GM19023 (cell line): ENCODE measurements around the gene INPP5D.
"Not testable (repeated sequence)": the region's sequence is repeated elsewhere in the genome, so short reads cannot be mapped to it uniquely, and the experiment has no call there.

Experiments
- ATAC-seq: cut with Tn5 transposase; IDR thresholded peaks from one replicate; pipeline ENCODE4 v1.9.1; 2021; ENCODE audit warnings: mild to moderate bottlenecking, moderate library complexity; ENCODE audit not compliant: unreplicated experiment

Gene INPP5D

DNA sequence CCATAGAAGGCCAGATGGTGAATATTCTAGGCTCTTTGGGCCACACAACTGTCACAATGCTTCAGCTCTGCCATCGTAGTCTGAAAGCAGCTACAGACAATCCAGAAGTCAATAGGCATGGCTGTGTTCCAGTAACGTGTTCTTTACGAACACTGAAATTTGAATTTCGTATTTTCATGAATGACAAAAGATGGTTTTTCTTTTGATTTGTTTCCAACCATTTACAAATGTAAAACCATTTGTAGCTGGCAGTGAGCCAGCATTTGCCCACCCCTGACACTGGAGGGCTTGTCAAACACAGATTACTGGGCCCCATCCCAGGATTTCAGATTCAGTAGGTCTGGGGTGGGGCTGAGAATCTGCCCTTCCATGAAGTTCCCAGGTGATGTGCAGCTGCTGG, 108.3 kb downstream of the INPP5D start:
- no peak for ATAC-seq

DNA sequence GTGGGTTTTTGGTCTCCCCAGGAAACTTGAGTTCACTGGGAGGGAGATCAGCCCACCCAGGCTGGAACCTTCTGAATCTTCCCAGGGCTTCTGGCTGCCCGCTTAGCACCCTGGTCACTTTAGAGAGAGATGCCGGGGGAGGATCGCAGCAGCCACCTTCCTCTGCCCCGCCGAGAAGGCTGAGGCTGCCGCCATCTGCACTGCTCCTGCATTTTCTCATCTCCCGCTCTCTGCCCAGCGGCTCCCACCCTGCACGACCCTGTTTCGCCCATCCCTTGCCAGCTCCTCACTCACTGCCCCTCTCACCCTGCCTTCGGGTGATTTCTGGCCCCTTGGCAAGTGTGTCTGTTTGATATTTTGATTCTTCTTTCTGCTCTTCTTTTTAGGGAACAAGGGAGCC, 108.8 kb downstream of the INPP5D start:
- ATAC-seq = no peak

DNA sequence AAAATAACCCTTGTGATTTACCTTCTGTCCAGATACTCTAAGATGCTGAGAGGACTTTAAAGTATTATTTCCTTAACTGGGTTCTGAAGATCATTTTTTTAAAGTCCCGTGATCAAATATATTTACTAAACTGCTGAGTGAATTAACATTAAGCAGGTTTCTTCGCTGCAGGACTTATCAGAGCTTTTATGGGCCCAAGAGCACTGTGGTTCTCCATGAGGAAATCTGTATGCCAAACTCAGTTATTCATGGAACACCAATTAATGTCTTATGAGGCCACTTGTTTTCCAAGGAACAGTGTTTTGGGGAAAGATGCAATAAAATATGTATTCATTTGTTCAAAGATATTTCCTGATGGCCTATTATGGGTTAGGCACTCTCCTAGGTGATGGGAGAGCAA, 111.2 kb downstream of the INPP5D start:
- no peak for ATAC-seq

DNA sequence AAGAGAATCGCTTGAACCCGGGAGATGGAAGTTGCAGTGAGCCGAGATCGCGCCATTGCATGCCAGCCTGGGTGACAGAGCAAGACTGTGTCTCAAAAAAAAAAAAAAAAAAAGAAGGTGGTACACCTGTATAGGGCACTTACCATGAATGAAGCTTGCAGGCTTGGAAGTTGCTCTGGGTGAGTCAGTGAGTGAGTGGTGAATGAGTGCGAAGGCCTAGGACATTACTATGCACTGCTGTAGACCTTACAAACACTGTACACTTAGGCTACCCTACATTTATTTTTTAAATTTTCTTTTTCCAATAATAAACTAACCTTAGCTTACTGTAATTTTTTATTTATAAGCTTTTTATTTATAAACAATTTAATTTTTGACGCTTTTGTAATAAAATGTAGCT, 113.0 kb downstream of the INPP5D start:
- ATAC-seq = no peak

DNA sequence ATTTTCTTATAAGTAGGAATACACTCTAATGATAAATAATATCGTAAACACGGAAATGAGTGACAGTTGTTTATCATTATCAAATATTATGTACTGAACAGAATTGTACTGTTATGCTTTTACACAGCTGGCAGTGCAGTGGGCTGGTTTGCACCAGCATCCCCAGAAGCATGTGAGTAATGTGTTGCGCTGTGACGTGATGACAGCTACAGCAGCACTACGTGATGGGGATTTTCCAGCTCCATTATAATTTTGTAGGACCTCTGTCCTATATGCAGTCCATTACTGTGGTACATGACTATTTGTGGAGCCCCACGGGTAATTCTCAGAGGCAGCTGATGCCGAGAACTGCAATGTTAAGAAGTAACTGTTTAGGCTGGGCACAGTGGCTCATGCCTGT, 114.0 kb downstream of the INPP5D start:
- no peak for ATAC-seq

DNA sequence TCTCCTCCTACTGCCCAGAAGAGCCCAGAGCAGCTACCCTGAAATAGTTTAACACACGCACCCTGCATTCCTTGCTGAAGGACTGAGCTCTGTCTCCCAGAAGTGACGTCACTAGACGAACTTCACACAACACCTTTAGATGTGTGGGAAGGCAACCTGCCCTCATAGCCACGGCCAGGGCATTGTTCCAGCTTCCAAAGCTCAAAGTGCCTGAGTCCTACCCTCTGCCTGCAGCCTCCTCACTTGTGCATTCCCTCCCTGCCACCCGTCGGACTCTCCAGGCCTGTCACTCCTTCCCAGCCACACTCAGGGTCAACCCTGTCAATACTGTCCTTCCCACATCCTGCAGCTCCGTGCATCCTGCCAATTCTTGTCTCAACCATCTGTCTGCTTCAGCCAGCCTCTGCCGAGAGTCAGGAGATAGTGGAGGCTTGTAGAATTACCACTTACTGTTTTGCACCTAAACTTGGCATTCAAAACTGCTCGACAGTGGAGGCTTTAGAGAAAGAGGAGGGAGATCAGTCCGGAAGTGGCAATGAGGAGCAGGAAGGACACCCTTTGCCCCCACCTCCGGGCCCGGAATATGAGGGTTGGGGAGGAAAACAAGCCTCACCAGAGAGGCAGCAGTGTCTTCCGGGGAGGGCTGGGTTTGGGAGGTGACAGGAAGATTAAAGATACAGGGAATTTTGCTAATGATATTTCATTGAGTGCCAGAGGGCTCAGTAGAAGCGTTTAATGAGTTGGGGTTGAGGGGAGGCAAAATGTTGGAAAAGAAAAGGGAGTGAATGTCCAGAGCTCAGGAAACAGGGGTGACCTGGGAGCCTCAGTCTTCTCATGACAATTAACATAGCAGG, 119.1 kb downstream of the INPP5D start:
- ATAC-seq = no peak

DNA sequence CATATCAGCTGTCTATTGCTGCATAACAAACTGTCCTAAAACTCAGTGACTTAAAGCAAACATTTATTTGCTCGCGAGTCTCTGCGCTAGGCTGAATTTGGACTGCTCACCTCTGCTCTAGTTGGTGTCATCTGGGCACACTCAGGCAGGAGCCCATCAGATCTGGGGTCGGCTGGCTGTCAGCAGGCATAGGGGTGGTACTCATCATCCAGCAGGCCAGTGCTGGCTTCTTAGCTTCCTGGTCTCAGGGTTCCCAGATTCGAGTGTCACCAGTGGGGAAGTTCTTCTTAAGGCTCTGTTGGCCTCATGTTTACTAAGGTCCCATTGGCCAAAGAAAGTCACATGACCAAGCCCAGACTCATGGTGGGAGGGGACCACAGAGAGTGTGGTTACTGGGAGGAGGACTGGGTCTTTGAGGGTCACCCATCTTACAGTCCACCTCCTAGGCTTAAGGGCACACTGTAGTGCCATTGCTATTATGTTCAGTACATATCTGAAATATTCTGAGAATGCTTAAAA, 119.8 kb downstream of the INPP5D start:
- ATAC-seq = no peak

DNA sequence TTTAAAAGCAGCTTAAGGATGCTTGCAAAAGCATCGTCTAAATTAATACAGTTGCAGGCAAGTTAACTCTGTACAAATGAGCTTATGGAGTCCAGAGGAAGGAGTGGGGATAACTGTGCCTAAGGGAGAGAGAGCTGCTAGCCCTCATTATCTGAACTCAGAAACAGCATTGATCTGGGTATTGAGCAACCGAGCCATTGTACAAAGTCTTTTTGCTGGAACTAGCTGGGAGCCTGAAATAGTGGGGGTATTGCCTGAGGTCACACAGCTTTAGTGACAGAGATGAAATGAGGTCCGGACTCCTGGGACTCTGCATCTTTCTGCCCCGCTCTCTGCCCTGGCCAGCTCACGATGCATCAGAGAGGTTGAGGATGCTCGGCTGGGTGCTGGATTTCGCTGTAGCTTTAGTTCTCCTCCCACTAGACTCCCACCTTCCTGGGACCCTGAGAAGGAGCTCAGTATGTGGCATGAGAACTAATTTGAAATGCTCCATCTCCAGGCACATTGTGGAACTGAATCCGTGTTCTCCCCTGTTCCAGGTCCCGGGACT, 123.8 kb downstream of the INPP5D start:
- no peak for ATAC-seq

DNA sequence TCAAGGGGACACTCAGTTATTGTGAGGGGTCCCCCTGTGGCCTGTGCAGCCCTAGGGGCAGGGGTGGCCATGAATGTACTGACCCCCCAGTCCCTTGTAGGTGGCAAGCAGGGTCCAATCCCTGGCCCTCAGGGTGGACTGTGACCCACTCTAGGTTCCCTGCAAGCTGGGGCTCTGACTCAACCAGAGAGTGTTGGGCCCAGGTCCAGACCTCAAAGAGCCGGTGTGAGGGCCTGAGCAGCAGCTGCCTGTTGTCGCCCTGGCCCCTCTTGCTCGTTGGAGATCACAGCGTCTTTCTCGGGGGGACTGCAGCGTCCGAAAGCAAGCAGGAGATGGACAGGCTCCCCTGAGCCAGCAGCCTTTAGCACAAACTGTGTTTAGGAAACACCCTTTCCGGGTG, 124.5 kb downstream of the INPP5D start:
- ATAC-seq = no peak

DNA sequence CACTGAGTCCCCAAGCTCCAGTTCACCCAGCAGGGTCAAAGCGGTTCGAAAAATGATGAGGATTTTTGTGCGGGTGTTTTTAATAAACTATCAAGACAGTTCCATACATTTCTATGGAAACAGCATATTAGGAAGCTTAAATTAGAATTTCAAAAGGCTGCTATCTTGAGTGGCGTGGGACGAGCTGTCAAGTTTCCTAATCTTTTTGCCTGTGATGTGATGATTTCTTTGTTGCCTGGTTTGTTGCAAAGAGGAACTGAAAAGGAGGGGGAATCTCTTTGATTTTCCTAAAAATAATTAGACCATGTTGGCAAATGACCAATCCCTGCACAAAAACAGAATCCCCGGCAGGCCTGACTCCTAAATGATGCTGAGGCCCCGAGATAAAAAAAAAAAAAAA, 125.2 kb downstream of the INPP5D start:
- no peak for ATAC-seq

DNA sequence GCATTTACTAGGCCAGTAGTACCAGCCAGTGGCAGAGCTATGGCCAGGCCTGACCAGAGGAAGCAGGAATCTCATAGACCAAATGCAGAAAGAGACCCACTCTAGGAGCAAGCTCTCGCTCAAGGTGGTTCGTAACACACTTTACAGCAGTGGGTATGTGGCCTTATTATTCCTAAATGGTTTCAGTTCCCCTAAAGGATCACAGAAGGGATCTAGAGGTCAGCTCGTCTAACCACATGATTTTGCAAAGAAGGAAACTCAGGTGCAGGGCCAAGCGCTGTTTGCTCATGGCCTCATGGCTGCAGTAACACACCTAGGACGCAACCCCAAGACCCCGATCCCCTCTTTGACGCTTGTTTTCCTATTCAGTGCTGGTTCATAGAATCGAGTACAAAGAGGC, 125.8 kb downstream of the INPP5D start:
- no peak for ATAC-seq

DNA sequence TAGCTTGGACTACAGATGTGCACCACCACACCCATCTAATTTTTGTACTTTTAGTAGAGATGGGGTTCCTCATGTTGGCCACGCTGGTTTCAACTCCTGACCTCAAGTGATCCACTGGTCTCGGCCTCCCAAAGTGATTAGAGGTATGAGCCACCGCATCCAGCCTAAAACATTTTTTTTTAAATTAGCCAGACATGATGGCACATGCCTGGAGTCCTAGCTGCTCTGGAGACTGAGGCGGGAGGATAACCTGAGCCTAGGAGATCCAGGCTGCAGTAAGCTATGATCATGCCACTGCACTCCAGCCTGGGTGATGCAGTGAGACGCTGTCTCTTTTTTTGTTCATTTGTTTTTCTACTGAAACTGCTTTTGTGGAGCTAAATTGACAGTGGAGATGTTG, 126.7 kb downstream of the INPP5D start:
- ATAC-seq = no peak

DNA sequence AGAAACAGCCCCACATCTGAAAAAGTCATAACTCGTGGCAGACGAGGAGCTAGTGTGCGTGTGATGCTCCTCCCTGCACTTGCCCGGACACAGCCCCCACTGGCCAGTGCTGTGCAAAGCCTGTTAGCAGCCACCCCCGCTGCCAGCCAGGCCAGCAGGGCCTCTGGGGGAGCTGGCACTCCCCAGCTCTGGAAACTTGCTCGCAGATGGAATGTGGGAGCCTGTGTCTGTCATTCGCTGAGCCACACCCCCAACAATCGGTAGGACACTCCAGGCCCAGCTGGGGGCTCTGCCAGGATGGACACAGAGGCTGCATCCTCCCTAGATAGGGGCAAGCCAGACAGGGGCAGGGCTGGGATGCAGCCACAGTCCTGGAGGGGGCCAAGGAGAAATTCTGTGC, 128.9 kb downstream of the INPP5D start:
- no peak for ATAC-seq

DNA sequence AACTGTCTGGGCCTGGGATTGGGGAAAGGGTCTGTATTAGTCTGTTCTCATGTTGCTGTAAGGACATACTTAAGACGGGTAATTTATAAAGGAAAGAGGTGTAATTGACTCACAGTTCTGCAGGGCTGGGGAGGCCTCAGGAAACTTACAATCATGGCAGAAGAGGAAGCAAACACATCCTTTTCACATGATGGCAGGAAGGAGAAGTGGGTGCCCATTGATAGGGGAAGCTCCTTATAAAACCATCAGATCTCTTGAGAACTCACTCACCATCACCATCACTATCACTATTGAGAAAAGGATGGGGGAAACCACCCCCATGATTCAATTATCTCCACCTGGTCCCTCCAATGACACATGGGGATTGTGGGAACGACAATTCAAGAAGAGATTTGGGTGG, 130.9 kb downstream of the INPP5D start:
- ATAC-seq = not testable (repeated sequence)

DNA sequence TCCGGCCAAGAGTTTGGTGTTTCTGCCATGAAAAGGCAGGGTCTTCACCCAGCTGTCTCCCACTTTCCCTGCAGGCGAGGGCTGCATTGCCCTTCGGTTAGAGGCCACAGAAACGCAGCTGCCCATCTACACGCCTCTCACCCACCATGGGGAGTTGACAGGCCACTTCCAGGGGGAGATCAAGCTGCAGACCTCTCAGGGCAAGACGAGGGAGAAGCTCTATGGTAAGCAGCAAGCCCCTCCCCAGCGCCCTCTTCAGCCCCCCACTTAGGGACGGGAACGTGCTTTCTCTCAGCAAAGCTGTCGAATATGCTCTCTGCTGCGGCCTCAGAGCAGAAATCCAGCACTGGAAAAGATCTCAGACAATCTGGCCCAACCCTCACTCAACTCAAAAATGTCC, 133.6 kb downstream of the INPP5D start:
- ATAC-seq = no peak

DNA sequence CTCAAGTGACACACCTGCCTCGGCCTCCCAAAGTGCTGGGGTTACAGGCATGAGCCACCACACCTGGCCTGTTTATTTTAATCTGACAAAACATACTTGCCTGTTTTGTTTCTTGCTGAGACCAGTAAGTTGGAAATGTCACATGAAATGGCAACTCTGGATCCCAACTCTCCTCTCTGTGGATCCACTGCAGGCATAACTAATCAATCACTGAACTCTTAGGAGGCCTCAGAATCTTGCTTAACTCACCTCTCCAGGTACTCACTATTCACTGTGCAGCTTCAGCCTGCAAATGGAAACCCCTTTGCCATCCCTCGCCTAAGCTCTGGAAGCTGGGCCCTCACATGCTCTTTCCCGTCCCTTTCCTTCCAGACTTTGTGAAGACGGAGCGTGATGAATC, 134.9 kb downstream of the INPP5D start:
- ATAC-seq = no peak

DNA sequence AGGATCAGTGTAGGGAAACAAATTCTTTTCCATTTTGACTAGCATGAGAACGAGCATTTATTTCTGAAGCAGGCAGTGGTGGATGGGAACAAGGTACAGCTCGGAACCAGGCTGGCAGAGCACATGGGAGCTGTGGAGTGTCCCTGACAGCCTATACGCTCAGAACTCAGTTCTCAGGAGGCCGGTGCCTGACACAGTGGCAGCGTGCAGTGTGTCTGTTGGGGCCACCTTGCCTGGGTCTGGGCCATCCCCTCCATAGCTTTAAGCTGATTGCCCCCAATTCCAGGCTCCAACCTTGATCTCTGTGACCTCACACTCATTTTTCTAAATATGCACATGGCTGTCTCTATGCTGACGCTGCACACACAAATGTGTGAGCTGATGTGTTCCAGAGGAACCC, 136.9 kb downstream of the INPP5D start:
- ATAC-seq = no peak

DNA sequence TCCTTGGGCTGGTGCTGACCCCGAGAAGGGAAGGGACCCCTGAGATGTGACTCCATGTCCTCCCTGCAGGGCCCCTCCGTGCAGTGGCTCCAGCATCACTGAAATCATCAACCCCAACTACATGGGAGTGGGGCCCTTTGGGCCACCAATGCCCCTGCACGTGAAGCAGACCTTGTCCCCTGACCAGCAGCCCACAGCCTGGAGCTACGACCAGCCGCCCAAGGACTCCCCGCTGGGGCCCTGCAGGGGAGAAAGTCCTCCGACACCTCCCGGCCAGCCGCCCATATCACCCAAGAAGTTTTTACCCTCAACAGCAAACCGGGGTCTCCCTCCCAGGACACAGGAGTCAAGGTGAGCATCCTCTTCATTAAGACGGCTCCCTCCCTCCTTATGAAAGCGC, 137.9 kb downstream of the INPP5D start:
- ATAC-seq = no peak

DNA sequence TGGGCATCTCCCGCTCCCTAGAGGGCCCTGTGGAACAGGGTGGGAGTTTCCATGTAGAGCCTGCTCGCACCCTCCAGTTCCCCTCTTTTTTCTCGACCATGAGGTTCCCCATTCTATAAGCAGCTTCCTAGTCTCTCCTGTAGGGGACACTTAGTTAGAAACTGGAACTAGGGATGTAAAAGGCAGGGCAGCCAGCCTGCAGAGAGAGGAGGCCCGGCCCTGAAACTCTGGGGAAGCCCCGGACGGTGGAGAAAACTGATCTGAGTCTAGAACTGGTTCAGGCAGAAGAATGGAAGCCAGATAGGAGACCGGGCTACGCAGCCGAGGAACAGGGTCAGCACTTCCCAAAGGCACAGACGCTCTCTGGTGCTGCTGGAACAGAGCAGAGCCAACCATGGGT, 139.7 kb downstream of the INPP5D start:
- peak; percentile 50 for ATAC-seq

DNA sequence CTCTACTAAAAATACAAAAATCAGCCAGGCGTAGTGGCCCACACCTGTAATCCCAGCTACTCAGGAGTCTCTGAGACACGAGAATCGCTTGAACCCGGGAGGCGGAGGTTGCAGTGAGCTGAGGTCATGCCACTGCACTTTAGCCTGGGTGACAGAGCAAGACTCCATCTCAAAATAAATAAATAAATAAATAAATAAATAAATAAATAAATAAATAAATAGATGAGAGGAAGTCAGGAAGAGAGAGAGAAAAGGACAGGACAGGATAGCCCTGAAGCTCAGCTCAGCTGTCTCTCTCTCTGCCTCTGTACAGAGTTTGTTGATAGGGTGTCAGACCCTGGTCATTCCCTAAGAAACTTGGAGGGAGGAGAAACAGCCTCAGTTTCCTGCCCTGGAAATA, 140.6 kb downstream of the INPP5D start:
- not testable (repeated sequence) for ATAC-seq

DNA sequence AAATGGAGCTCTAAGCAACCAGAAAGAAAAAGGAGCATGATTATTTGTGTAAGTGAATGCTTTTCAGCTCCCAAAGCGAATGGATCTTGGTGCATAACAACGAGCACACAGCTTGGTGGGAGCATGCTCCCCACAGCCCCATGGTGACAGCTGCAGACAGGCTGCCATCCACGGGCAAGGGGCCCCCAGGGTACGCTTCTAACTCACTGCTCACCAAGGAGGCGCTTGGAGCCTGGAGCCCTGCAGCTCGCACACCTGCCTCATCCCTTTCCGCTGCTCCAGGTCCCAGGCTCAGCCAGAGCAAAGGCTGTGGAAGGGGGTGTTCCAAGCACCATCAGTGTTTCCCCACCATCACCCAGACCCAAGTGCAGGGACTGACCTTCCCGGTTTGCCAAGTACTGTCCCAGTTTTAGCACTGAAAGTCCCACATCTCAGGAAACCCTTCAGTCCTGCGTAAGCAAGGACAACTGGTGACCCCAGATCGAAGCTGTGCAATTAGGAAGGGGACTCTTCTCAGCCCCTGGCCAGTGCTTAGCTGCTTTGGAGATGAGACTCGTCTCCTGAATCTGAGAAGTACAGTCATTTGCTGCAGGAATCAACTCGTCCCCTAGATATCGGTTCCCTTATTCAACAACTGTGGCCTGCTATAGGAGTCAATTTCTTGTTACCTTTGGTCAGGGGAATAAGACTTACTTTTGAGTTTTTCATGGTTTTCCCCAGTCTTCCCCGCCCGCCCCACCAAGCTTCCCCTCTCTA, 141.3 kb downstream of the INPP5D start:
- no peak for ATAC-seq

DNA sequence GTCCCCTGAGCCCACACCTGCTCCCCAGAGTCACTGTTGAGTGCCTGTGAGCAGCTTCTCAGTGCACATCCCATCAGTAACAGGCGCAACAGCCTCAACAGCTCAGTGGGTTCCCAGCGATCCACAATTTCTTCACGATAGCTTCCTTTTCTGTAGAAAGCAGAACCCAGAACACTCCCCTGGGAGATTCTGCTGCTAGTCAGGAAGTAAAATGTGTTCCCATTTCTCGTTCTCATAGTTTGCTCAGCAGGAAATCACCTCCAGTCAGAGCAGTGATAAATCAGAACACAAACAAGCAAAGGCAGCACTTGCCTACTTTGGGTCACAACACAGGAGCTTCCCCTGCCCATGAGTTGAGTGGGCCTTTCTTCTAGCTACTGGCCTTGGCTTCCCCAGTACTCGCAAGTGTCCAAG, 142.4 kb downstream of the INPP5D start:
- ATAC-seq = no peak
